PFSK-1 (cell line): ENCODE data around the gene PRM3.

Experiments
- REST ChIP-seq, 2 experiments: IDR thresholded peaks; 2 replicates each; pipeline versions ENCODE4 v1.6.1 to v1.8.0; 2011 to 2012; ENCODE audit warnings: low read depth in 2 of 2, low read length in 2 of 2, control low read depth in 1 of 2, inconsistent platforms in 1 of 2, mild to moderate bottlenecking in 1 of 2, moderate library complexity in 1 of 2; ENCODE audit not compliant: insufficient read depth in 1 of 2
- TAF1 ChIP-seq: IDR thresholded peaks from 2 replicates; pipeline ENCODE4 v1.6.1; 2012; ENCODE audit warnings: low read length, control low read depth, borderline replicate concordance; ENCODE audit not compliant: insufficient read depth

DNA sequence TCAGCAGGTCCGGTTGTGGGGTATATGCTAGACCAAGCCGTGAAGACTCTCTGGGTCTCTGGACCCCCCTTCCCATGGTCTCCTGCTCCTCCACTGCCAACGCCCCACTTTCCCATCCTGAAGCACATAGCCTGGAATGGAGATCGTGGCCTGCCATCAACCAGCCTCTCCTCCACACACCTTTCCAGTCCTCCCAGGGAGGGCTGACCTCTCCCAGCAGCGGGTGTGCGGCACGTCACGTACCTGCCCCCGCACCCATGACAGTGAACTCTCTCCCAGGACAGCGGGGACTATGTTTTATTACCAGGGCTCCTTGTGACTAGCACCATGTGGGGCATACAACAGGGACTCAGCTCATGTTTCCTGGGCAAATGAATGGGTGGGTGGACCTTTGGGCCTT lies 1.8 kb downstream of the PRM3 start:
- TF ChIP-seq REST (IDR thresholded peaks at IDR 0.05; ENCODE audit: insufficient read depth in 1 of 2, low read depth in 2 of 2, low read length in 2 of 2) (no peak), TAF1 (no peak)
